SH-SY5Y (cell line): Measurements from ENCODE around the gene WSCD1.

Experiments used
- GATA2 ChIP-seq: IDR thresholded peaks from 2 replicates; pipeline ENCODE4 v1.6.1; 2011; ENCODE audit warnings: mild to moderate bottlenecking, low read depth, low read length
- GATA3 ChIP-seq: IDR thresholded peaks from 2 replicates; pipeline ENCODE4 v1.6.1; 2011; ENCODE audit warnings: low read depth, mild to moderate bottlenecking, low read length, moderate library complexity

WSCD1 gene

DNA sequence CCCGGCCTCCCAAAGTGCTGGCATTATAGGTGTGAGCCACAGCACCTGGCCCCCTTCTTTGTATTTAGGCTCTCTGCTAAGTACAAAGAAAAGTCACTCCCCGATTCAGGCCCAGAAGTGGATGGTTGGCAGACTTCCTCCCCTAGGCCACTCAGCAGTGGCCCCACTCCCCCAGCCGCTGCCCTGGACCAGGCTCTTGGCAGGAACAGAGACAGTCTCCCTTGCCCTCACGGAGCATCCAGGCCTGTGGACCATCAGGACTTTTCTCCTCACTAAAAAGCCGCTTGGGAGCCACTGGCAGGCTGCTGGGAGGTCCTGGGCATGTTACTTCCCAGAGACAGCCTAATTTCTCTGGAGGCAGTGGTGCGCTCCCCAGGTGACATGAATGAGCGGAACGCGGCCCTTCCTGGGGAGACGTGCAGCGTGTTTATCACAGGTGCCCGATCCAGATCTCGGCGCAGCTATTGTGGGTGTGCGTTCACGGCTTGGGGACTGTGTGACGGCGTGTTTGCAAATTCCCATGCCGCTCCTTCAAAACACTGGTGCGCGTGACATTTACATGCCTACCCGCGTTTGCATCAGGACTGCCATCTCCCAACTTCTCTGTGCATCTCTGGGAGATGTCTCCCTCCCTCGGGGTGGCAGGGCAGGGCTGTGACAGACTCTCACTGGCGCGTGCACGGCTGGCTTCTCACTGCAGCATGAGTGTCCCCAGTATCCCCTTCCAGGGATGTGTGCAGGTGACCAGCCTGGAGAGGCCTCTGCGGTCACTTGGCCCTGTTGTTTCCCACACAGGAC lies 16.6 kb downstream of the WSCD1 start:
- no peak for TF ChIP-seq GATA3

DNA sequence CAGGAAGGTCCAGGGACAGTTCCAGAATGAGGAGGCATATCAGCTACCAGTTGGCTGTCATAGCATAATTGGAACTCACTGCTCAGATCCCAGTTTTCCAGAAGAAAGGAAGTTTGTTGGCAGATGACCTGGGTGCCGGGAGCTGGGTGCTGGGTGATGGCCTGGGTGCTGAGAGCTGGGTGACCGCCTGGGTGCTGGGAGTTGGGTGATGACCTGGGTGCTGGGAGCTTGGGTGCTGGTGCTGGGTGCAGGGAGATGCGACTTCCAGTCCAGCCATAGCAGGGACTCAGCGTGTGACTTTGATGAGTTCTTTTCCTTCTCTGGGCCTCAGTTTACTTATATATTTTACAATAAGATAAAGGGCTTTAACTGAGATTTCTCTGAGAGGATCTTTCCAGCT lies 18.0 kb downstream of the WSCD1 start:
- TF ChIP-seq GATA2 (no peak), GATA3 (no peak)

DNA sequence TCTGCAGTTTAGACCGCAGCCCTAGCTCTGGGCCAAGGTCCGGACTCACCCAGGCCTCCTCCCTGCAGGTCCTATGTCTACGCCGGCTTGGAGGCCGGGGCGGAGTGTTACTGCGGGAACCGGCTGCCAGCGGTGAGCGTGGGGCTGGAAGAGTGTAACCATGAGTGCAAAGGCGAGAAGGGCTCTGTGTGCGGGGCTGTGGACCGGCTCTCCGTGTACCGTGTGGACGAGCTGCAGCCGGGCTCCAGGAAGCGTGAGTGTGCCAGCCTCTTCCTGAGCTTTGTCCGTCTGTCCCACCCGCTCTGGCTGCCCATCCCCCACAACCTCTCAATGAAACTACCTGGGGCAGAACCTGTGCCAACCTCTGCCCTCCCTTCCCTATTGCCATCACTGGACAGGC lies 20.1 kb downstream of the WSCD1 start:
- no peak for TF ChIP-seq GATA3
- TF ChIP-seq GATA2: no peak

DNA sequence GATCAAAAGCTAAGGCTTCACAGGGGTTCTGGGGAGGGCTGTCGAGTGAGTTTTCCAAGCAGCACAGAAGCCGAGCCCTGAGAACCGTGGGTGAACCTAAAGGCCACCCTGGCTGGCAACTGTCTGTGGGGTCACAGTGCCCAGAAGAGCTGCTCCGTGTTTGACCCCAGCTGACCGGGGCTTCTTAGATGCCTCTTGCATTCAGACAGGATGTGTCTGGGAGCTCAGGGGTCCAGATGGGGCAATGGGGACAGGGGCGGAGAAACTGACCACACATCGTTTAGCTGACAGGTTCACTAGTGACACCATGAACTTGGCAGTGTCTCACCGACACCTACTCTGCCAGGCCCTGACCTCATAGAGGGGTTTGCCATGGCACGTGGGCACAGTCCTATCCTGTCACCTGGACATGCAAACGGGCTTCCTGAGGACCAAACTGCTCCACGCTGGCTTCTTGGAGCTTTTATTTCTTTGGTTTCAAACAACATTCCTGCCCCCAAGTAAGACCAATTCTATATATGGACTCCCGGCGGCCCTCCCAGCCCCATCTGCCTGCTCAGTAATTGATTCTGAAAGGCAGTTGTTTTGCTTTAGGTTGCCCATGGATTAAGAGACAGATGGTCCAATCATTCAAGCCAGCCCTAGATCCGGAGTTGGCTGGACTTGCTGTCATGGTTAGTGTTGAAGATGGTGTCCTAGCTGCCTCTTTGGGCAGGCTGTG lies 22.2 kb downstream of the WSCD1 start:
- TF ChIP-seq GATA3: no peak
- TF ChIP-seq GATA2: no peak

DNA sequence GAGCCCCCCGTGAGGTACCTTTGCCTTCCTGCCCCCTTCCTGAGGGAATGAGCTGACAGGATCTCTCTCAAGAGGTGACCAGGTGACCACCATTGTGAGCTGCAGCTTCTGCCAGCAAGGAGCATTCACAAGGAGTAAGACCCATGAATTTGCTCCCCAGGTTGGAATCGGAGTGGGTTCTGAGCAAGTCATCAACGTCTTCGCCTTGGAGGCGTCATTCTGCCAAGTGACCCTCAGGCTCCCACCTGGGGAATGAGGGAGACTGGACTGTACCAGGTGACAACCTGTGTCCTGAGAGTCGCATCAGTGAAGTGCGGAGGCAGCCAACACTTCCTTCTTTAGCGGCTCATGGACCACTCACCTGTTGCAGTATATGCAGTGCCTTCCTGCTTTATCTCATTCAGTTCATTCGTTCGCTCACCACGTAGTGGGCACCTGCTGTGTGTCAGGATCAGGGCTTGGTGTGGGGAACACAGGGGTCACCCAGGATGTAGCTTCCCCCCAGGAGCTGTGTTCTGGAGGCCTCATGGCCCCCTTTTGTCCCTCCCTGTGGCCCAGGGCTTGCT lies 22.8 kb downstream of the WSCD1 start:
- no peak for TF ChIP-seq GATA3
- TF ChIP-seq GATA2: no peak

DNA sequence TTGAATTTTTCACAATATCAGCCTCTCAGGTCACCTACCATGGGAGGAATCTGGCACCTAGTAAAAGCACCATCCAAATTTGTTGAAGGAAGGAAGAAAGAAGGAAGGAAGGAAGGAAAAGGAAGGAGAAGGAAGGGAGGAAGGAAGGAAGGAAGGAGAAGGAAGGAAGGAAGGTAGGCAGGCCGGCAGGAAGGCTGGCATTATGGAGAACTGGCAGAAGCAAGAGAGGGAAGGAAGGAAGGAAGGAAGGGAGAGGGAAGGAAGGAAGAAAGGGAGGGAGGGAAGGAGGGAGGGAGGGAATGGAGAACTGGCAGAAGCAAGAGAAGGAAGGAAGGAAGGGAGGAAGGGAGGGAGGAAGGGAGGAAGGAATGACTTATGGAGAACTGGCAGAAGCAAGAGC lies 24.3 kb downstream of the WSCD1 start:
- TF ChIP-seq GATA2: no peak
- TF ChIP-seq GATA3: no peak

DNA sequence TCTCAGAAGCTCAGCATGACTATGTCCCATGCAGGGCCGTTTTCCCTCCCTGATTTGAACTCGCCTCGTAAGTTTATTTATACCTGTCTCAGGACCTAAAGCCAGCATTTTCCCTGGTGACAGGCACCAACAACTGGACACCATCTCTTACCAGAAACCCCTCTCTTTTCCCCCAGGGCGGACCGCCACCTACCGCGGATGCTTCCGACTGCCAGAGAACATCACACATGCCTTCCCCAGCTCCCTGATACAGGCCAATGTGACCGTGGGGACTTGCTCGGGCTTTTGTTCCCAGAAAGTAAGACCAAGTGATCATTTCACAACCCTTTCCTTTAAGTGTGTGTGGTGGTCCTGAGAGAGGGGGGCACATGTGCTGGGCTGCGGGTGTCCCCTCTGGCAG lies 24.7 kb downstream of the WSCD1 start:
- TF ChIP-seq GATA2: no peak
- no peak for TF ChIP-seq GATA3

DNA sequence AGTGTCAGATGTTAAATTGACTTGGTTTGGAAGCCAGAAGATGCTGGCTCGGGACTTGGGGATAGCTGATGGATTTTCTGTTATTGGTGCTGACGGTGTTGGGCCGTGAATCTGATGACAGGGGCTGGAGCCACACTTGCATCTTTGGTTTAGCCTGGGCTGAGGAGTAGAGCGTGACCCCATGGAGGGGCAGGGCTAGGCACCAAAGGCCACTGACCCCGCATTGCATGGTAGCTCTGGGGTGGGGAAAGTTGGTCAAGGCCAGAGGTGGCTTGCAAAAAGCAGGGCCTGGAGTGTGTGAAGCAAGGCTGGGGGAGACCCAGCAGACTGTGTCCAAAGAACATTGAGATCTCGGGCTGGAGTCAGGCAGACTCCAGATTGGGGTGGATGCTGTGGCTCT lies 25.3 kb downstream of the WSCD1 start:
- no peak for TF ChIP-seq GATA2
- TF ChIP-seq GATA3: no peak

DNA sequence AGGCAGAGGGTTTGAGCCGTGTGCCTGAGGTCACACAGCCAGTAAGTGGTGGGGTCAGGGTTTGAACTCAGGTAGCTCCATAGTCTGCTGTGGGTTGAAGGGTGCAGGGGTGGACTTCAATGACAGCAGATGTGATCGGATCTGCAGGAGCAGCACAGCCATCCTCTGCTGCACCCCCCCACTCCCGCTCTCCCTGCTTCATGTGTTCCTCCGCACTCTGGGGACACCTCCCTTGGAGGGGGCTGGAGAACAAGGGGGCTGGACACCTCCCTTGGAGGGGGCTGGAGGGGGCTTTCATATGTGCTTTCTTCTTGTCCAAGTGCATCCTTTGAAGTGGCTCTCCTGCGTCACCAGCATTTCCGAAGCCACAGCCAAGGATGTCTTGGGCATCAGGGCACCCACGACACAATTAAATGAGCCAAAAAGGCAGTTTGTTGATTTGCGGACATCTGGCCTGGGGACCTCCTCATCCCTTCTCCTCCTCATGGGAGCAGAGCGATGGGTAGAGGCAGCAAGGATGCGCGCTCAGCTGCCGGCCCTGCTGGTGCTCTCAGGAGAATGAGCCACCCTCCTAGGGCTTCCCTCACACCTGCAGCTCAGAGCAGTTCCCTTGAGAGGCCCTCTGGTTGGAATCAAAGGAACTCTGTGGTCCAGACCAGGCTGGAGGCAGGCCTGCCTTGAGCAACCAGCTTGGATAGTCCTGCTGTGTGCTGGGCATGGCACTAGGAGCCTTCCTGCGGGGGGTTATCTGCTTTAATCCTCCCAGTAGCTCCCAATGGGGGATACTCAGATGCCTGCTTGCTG lies 26.2 kb downstream of the WSCD1 start:
- no peak for TF ChIP-seq GATA2
- TF ChIP-seq GATA3: no peak

DNA sequence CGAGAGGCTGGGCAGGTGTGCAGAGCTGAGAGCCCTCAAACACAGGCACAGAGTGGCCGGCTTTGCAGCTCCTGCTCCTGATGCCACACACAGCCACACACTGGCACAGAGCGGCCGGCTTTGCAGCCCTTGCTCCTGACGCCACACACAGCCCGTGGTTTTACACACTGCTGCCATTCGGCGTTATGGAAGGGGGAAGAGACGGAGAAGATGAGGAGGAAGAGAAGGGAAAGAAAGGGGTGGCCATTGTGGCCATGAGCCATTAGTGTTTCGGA lies 26.8 kb downstream of the WSCD1 start:
- no peak for TF ChIP-seq GATA2
- TF ChIP-seq GATA3: no peak

DNA sequence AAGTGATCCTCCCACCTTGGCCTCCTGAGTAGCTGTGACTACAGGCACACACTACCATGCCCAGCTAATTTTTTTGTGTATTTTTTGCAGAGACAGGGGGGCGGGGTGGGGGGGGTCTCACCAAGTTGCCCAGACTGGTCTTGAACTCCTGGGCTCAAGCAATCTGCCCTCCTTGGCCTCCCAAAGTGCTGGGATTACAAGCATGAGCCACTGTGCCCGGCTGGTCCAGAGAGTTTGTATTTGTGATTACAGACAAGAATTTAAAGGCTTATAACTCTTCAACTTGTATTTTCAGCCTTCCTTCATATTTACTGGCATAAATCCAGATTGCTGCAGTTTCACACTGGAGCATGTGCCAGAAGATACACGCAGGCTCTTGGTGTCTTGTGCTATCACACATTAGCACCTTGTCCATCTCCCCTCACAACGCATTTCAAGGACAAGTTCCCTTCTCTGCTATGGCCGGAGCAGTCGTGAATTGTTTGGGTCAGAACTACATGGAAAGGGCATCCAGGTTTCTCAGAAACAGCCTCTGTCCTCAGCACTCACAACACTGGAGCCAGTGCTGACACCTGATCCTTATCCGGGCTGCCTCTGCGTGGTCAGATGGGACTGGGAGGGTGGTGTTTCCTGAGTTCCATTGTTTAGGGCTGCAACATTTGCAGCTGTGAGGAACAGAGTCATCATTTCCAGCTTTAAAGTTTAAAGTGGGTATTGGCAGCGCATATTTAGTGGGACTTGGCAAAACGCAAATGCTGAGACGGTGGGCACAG lies 28.1 kb downstream of the WSCD1 start:
- TF ChIP-seq GATA3 (no peak), GATA2 (no peak)

DNA sequence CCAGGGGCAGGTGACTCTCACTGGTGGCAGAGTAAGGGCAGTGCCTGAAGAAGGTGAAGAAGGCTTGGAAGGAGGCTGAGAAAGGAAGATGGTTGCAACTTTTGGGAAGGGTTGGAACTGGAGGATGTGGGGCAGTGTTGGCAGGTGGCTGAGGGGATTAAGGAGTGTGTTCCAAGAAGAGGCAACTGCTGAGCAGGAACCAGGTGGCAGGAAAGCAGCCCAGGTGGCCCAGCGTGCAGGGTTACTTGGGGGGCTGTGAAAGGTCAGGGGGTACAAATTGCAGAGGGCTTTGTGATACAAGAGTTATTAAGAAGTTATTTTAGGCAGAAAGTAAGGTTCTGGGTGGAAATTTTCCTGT lies 28.6 kb downstream of the WSCD1 start:
- TF ChIP-seq GATA2: no peak
- no peak for TF ChIP-seq GATA3

DNA sequence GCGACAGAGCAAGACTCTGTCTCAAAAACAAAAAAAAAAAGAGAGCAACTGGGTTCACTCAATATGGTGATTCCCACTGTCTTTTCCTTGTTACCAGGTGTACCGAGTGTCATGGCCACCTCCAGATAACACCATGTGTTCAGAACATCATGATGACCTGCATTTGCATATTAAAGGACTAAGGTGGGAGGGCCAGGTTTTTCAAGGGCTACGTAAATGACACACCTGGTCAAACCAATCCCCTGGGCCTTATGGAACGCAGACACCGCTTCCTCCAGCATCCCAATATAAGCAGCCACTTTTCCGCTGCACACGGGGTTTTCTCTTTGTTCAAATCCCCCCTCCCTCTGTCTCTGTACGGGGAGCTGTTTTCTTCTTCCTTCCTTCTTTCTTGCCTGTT lies 29.3 kb downstream of the WSCD1 start:
- TF ChIP-seq GATA2 (no peak), GATA3 (no peak)

DNA sequence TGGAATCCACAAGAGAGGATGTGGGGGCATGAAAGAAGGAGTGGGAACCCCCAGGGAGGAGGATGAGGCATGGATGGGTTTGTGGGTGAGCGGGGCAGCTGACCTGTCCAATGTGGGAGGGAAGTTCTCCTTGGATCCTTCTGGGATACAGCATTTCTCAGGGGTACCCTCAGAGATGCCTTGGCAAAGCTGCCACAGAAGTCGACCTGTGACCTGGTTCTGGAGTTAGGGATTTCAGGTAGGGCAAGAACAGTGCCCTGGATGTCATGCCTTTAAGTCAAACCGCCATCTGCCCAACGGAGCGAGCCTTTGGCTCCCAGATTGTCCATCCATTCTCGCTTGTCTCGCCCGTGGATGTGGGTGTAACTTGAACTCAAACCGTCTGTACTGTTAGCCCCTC lies 30.0 kb downstream of the WSCD1 start:
- no peak for TF ChIP-seq GATA2
- no peak for TF ChIP-seq GATA3
